Keratinocyte (primary cell): ENCODE results near the gene PSMD8. TPM values are rescaled to one million over a fixed set of nuclear protein-coding genes. Genes with fewer than 3 reads are reported as not detected.

Experiments
- DNase-seq: peaks from one replicate; pipeline ENCODE4 v3.0.0-alpha.2; 2011; ENCODE audit warnings: low read depth, missing footprints, low spot score
- FAIRE-seq: peaks from 2 replicates; lab custom pipeline; 2011; peaks lifted over from hg19 to GRCh38; lab: Jason Lieb, UNC
- H2AFZ ChIP-seq: 2 replicates; pipeline ENCODE4 v1.6.0; 2012; ENCODE audit warnings: low read length, control low read depth, inconsistent platforms; ENCODE audit not compliant: control insufficient read depth
- H3K27ac ChIP-seq: 2 replicates; pipeline ENCODE4 v1.5.1; 2011; ENCODE audit warnings: low read length; ENCODE audit not compliant: control insufficient read depth, insufficient read depth
- H3K27me3 ChIP-seq: 3 replicates; pipeline ENCODE4 v1.6.0; 2011; ENCODE audit warnings: low read length; ENCODE audit not compliant: control insufficient read depth, insufficient read depth; ENCODE audit errors: extremely low read depth
- H3K36me3 ChIP-seq, 2 experiments: 2 replicates in 1 of 2; 3 replicates in 1 of 2; pipeline ENCODE4 v1.5.1; 2011; ENCODE audit warnings: low read length in 2 of 2, mild to moderate bottlenecking in 1 of 2; ENCODE audit not compliant: control insufficient read depth in 2 of 2, insufficient read depth in 2 of 2; ENCODE audit errors: extremely low read depth in 1 of 2
- H3K4me1 ChIP-seq: 3 replicates; pipeline ENCODE4 v1.5.1; 2011; ENCODE audit warnings: low read length; ENCODE audit not compliant: control insufficient read depth, insufficient read depth; ENCODE audit errors: extremely low read depth
- H3K4me2 ChIP-seq: 3 replicates; pipeline ENCODE4 v1.6.0; 2011; ENCODE audit warnings: low read depth, low read length; ENCODE audit not compliant: control insufficient read depth, insufficient read depth; ENCODE audit errors: extremely low read depth
- H3K4me3 ChIP-seq, 3 experiments: fragments of 200-600 bp in 1 of 3; sonication (generic) in 1 of 3; 2 replicates in 2 of 3; 3 replicates in 1 of 3; pipeline ENCODE4 v1.5.1; 2011 to 2016; ENCODE audit warnings: low read length in 3 of 3, mild to moderate bottlenecking in 3 of 3, control low read depth in 2 of 3, inconsistent platforms in 1 of 3, low read depth in 1 of 3, mixed read lengths in 1 of 3, mixed run types in 1 of 3, moderate library complexity in 1 of 3; ENCODE audit not compliant: control insufficient read depth in 2 of 3, insufficient read depth in 2 of 3; ENCODE audit errors: extremely low read depth in 1 of 3
- H3K79me2 ChIP-seq: 2 replicates; pipeline ENCODE4 v1.6.0; 2012; ENCODE audit warnings: low read length; ENCODE audit not compliant: control insufficient read depth, insufficient read depth
- H3K9ac ChIP-seq: 3 replicates; pipeline ENCODE4 v1.6.0; 2011; ENCODE audit warnings: low read length; ENCODE audit not compliant: control insufficient read depth, insufficient read depth; ENCODE audit errors: extremely low read depth
- H3K9me1 ChIP-seq: 3 replicates; pipeline ENCODE4 v1.6.0; 2011; ENCODE audit warnings: low read length; ENCODE audit not compliant: control insufficient read depth, insufficient read depth; ENCODE audit errors: extremely low read depth
- H3K9me3 ChIP-seq: 2 replicates; pipeline ENCODE4 v1.5.1; 2012; ENCODE audit warnings: low read depth, low read length; ENCODE audit not compliant: control insufficient read depth
- H4K20me1 ChIP-seq: 3 replicates; pipeline ENCODE4 v1.6.0; 2011; ENCODE audit warnings: low read length; ENCODE audit not compliant: control insufficient read depth, insufficient read depth; ENCODE audit errors: extremely low read depth
- EZH2 ChIP-seq: IDR thresholded peaks from one replicate; pipeline ENCODE4 v1.6.1; 2012; ENCODE audit warnings: inconsistent platforms, mild to moderate bottlenecking, low read length, moderate library complexity
- dilution Hi-C: fragments of 300-500 bp; cut with MboI; formaldehyde crosslinking; loops from one replicate; pipeline ENCODE4 v1.7.0; 2020; ENCODE audit warnings: low sequenced_read_pairs; ENCODE audit not compliant: extremely low pct_ligation_motif_present
- polyA plus RNA-seq, 5 experiments: library from polyadenylated mRNA; depleted of rRNA in 3 of 5; stranded (reverse) in 3 of 5; stranded (forward) in 1 of 5; unstranded in 1 of 5; fragments of >200 nt; gene quantifications; 1 replicate in 1 of 5; 2 replicates in 3 of 5; 3 replicates in 1 of 5; pipeline versions ENCODE4 v1.2.1 to v1.2.3, GENCODE V29; 2011 to 2012; ENCODE audit warnings: missing spikeins in 2 of 5, low read depth in 1 of 5, low replicate concordance in 1 of 5
- TF ChIP-seq, protein P1 (sequence below), 3 experiments: IDR thresholded peaks in 1 of 3; conservative IDR thresholded peaks in 1 of 3; optimal IDR thresholded peaks in 1 of 3; 2 replicates in 2 of 3; 3 replicates in 1 of 3; pipeline versions ENCODE3 to v1.5.1; 2011; ENCODE audit warnings: low read length in 3 of 3, mild to moderate bottlenecking in 3 of 3, moderate library complexity in 2 of 3, control low read depth in 1 of 3, inconsistent platforms in 1 of 3; ENCODE audit not compliant: insufficient read depth in 2 of 3; ENCODE audit errors: extremely low read depth in 1 of 3

The PSMD8 gene
- polyA plus RNA-seq, 1 donor (not counting 4 experiments of a cell fraction or from before 2014, with no cell fraction given), result 346 TPM

GRCh38 chr19:38350883-38351282 is 23.5 kb upstream of the PSMD8 start:
- H3K27me3 ChIP-seq, result no peaks in the 10 kb centered on the region
- no peaks in the 10 kb centered on the region for H4K20me1 ChIP-seq
- no peak for DNase-seq
- H3K79me2 ChIP-seq, result no peaks in the 10 kb centered on the region
- no peak overlapping the region for H3K27ac ChIP-seq
- no peaks in the 10 kb centered on the region for H3K9me3 ChIP-seq
- no peaks in the 10 kb centered on the region for H3K36me3 ChIP-seq
- H3K4me2 ChIP-seq, result no peak overlapping the region
- no peak for FAIRE-seq
- no peak overlapping the region for H3K4me3 ChIP-seq
- no peaks in the 10 kb centered on the region for H3K4me1 ChIP-seq
- TF ChIP-seq EZH2, result no peak
- TF ChIP-seq, protein P1, sequence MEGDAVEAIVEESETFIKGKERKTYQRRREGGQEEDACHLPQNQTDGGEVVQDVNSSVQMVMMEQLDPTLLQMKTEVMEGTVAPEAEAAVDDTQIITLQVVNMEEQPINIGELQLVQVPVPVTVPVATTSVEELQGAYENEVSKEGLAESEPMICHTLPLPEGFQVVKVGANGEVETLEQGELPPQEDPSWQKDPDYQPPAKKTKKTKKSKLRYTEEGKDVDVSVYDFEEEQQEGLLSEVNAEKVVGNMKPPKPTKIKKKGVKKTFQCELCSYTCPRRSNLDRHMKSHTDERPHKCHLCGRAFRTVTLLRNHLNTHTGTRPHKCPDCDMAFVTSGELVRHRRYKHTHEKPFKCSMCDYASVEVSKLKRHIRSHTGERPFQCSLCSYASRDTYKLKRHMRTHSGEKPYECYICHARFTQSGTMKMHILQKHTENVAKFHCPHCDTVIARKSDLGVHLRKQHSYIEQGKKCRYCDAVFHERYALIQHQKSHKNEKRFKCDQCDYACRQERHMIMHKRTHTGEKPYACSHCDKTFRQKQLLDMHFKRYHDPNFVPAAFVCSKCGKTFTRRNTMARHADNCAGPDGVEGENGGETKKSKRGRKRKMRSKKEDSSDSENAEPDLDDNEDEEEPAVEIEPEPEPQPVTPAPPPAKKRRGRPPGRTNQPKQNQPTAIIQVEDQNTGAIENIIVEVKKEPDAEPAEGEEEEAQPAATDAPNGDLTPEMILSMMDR (optimal IDR thresholded peaks at IDR 0.05 in 1 of 3, IDR thresholded peaks at IDR 0.05 in 1 of 3, conservative IDR thresholded peaks at IDR 0.05 in 1 of 3; ENCODE audit: extremely low read depth in 1 of 3, insufficient read depth in 2 of 3, low read length in 3 of 3), result no peak
- no peak overlapping the region for H2AFZ ChIP-seq
- H3K9me1 ChIP-seq, result no peaks in the 10 kb centered on the region
- H3K9ac ChIP-seq, result no peak overlapping the region
- dilution Hi-C loops, result no loop called here

DNA sequence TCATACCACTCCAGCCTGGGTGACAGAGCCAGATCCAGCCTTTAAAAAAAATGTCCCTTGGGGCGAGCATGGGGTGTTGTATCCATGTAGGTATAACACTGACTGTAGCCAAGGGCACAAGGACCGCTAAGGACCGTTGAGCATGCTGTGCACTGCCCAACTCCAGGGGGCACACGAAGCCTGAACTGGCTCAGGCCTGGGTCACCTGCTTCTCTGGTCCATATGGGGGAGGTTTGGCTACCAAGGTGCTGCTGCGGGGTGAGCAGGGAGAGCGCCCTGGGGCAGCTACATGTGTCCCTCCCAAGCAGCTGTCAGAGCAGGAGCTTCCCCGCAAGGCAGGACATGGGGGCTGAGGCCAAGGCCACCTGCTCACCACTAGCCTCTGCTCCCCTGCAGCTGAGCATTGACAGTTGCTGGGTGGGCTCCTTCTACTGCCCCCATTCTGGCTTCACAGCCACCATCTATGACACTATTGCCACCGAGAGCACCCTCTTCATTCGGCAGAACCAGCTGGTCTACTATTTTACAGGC is 22.4 kb upstream of the PSMD8 start:
- Histone ChIP-seq H4K20me1 (no peaks in the 10 kb centered on the region), H3K4me3 (no peak overlapping the region), H3K79me2 (no peaks in the 10 kb centered on the region), H2AFZ (no peak overlapping the region), H3K27me3 (no peaks in the 10 kb centered on the region), H3K9me3 (no peaks in the 10 kb centered on the region), H3K4me2 (no peak overlapping the region), H3K4me1 (no peaks in the 10 kb centered on the region), H3K36me3 (no peaks in the 10 kb centered on the region), H3K9me1 (no peaks in the 10 kb centered on the region), H3K9ac (no peak overlapping the region), H3K27ac (no peak overlapping the region)
- DNase-seq (no peak), FAIRE-seq (no peak)
- TF ChIP-seq EZH2, result no peak
- TF ChIP-seq, protein P1 (optimal IDR thresholded peaks at IDR 0.05 in 1 of 3, IDR thresholded peaks at IDR 0.05 in 1 of 3, conservative IDR thresholded peaks at IDR 0.05 in 1 of 3; ENCODE audit: extremely low read depth in 1 of 3, insufficient read depth in 2 of 3, low read length in 3 of 3), result peak in 1 of 3 experiments; percentile 15
- dilution Hi-C loops, result no loop called here
